ENCODE data around the gene CCDC12. TPM values are rescaled to one million over a fixed set of nuclear protein-coding genes. Genes with fewer than 3 reads are reported as not detected.

The CCDC12 gene
- total and polyA plus RNA-seq, 9 of the 15 experiments (the other 6 are each of a cell fraction or from before 2014, with no cell fraction given): 8.9 to 201 (median 86.9) TPM

GRCh38 chr3:46978985-46979944 lies 2.7 kb upstream of the CCDC12 start, which contains the start of gene NBEAL2 (continued):
- 0 out of 2 replicates have a peak, but pooled peaks have one; percentile 17 for TF ChIP-seq HMG20A (CRISPR knock-in tag; conservative IDR thresholded peaks at IDR 0.05)
- peak; percentile 87 for TF ChIP-seq L3MBTL2 (IDR thresholded peaks at IDR 0.05)
- no peak for TF ChIP-seq DIDO1 (tag; IDR thresholded peaks at IDR 0.05; ENCODE audit: low read depth)
- no peak for TF ChIP-seq MTA2 (IDR thresholded peaks at IDR 0.05; ENCODE audit: low read depth)
- TF ChIP-seq ZNF121 (CRISPR knock-in tag; conservative IDR thresholded peaks at IDR 0.05): peak; percentile 43; the same call in 1 of the 2 replicates
- TF ChIP-seq NEUROD1 (IDR thresholded peaks at IDR 0.05; ENCODE audit: borderline replicate concordance, low read depth, low read length, partially characterized antibody): peak; percentile 10
- peak in 1 of 2 experiments; percentile 29 for TF ChIP-seq AFF1 (IDR thresholded peaks at IDR 0.05; ENCODE audit: low read depth in 1 of 2, partially characterized antibody in 2 of 2)
- TF ChIP-seq U2AF1 (optimal IDR thresholded peaks at IDR 0.05; ENCODE audit: low read depth, low read length): peak; percentile 70
- TF ChIP-seq SMC3 (conservative IDR thresholded peaks at IDR 0.05; ENCODE audit: insufficient read depth, low read depth, low read length): no peak
- TF ChIP-seq SUPT5H (IDR thresholded peaks at IDR 0.05): peak; percentile 84
- peak; percentile 60; the same call in 1 of the 2 replicates for TF ChIP-seq ZNF76 (CRISPR knock-in tag; IDR thresholded peaks at IDR 0.05; ENCODE audit: borderline replicate concordance)
- peak; percentile 82 to 84 for TF ChIP-seq NRF1 (conservative IDR thresholded peaks at IDR 0.05 in 1 of 2, IDR thresholded peaks at IDR 0.05 in 1 of 2)
- TF ChIP-seq NBN (IDR thresholded peaks at IDR 0.05; ENCODE audit: low read depth): peak; percentile 21; the same call in 1 of the 2 replicates
- TF ChIP-seq LCOR (CRISPR knock-in tag; IDR thresholded peaks at IDR 0.05): peak; percentile 63; the same call in 1 of the 2 replicates
- peak; percentile 100 for TF ChIP-seq ZFP36 (IDR thresholded peaks at IDR 0.05; ENCODE audit: low read depth, low read length, partially characterized antibody)
- peak; percentile 79 for TF ChIP-seq THAP12 (CRISPR knock-in tag; IDR thresholded peaks at IDR 0.05)
- TF ChIP-seq GMEB1 (CRISPR knock-in tag; IDR thresholded peaks at IDR 0.05): 0 out of 2 replicates have a peak, but pooled peaks have one; percentile 18
